Neural cell (in vitro differentiated cells): Measurements from ENCODE around the gene ICA1. TPM values are rescaled to one million over a fixed set of nuclear protein-coding genes. Genes with fewer than 3 reads are reported as not detected.

Experiments used
- H2AFZ ChIP-seq: fragments of 200-600, 300-800 bp; sonication (generic), shearing (Covaris generic); 2 replicates; pipeline ENCODE4 v1.6.0; 2014; ENCODE audit warnings: low read depth, mild to moderate bottlenecking, antibody characterized with exemption, low read length, moderate library complexity
- H3F3A ChIP-seq: fragments of 200-600 bp; shearing (Covaris generic); 2 replicates; pipeline ENCODE4 v1.6.1; 2016; ENCODE audit warnings: mild to moderate bottlenecking, moderate library complexity, mixed read lengths, antibody characterized with exemption, low read length; ENCODE audit not compliant: insufficient read depth, poor library complexity, severe bottlenecking
- H3K27ac ChIP-seq: fragments of 200-600, 300-800 bp; sonication (generic), shearing (Covaris generic); 2 replicates; pipeline ENCODE4 v1.5.1; 2014; ENCODE audit warnings: mild to moderate bottlenecking, low read length, moderate library complexity
- H3K27me3 ChIP-seq: fragments of 300-800, 200-600 bp; sonication (generic), shearing (Covaris generic); 2 replicates; pipeline ENCODE4 v1.6.0; 2014; ENCODE audit warnings: mild to moderate bottlenecking, low read depth, low read length, moderate library complexity; ENCODE audit not compliant: insufficient read depth
- H3K36me3 ChIP-seq: fragments of 300-800, 200-600 bp; sonication (generic), shearing (Covaris generic); 2 replicates; pipeline ENCODE4 v1.5.1; 2014; ENCODE audit warnings: mild to moderate bottlenecking, antibody characterized with exemption, low read length, moderate library complexity; ENCODE audit not compliant: insufficient read depth
- H3K4me2 ChIP-seq: fragments of 300-800, 200-600 bp; sonication (generic), shearing (Covaris generic); 2 replicates; pipeline ENCODE4 v1.6.0; 2014; ENCODE audit warnings: mild to moderate bottlenecking, low read length
- H3K4me3 ChIP-seq: fragments of 300-800, 200-600 bp; sonication (generic), shearing (Covaris generic); 2 replicates; pipeline ENCODE4 v1.5.1; 2014; ENCODE audit warnings: mild to moderate bottlenecking, low read length, moderate library complexity
- H3K79me2 ChIP-seq: fragments of 200-600 bp; shearing (Covaris generic); replicated peaks from 2 replicates; pipeline ENCODE4 v1.6.0; 2014; ENCODE audit warnings: mild to moderate bottlenecking, low read length, moderate library complexity; ENCODE audit not compliant: insufficient read depth
- H3K9ac ChIP-seq: fragments of 300-800, 200-600 bp; sonication (generic), shearing (Covaris generic); 2 replicates; pipeline ENCODE4 v1.6.1; 2016; ENCODE audit warnings: mild to moderate bottlenecking, low read length, mixed read lengths
- H3K9me2 ChIP-seq: fragments of 200-600 bp; shearing (Covaris generic); 2 replicates; pipeline ENCODE4 v1.6.1; 2016; ENCODE audit warnings: mild to moderate bottlenecking, low read length, mixed read lengths; ENCODE audit not compliant: insufficient read depth
- H3K9me3 ChIP-seq: fragments of 200-600, 300-800 bp; sonication (generic), shearing (Covaris generic); 2 replicates; pipeline ENCODE4 v1.6.1; 2016; ENCODE audit warnings: mild to moderate bottlenecking, mixed run types, low read length, moderate library complexity, mixed read lengths
- H4K20me1 ChIP-seq: fragments of 200-600 bp; shearing (Covaris generic); 2 replicates; pipeline ENCODE4 v1.6.1; 2016; ENCODE audit warnings: mild to moderate bottlenecking, mixed run types; ENCODE audit not compliant: insufficient read depth
- EP300 ChIP-seq: fragments of 450-650 bp; conservative IDR thresholded peaks from 2 replicates; pipeline ENCODE4 v1.6.1; 2014; ENCODE audit warnings: antibody characterized with exemption, mild to moderate bottlenecking, moderate library complexity; ENCODE audit not compliant: poor library complexity, severe bottlenecking
- EZH2 ChIP-seq: fragments of 200-600, 300-800 bp; shearing (Covaris generic), sonication (generic); IDR thresholded peaks from 2 replicates; pipeline ENCODE4 v1.6.1; 2014; ENCODE audit warnings: antibody characterized with exemption, low read length, borderline replicate concordance, mild to moderate bottlenecking; ENCODE audit not compliant: insufficient read depth, poor library complexity, severe bottlenecking
- MXI1 ChIP-seq: fragments of 450-650 bp; conservative IDR thresholded peaks from 2 replicates; pipeline ENCODE4 v1.6.1; 2014; ENCODE audit warnings: antibody characterized with exemption, mild to moderate bottlenecking; ENCODE audit not compliant: poor library complexity, severe bottlenecking
- POLR2AphosphoS5 ChIP-seq: IDR thresholded peaks from 2 replicates; pipeline ENCODE4 v1.6.1; 2012
- RAD21 ChIP-seq: fragments of 450-650 bp; conservative IDR thresholded peaks from 2 replicates; pipeline ENCODE4 v1.6.1; 2014; ENCODE audit warnings: antibody characterized with exemption, mild to moderate bottlenecking, moderate library complexity
- SMC3 ChIP-seq: fragments of 450-650 bp; conservative IDR thresholded peaks from 2 replicates; pipeline ENCODE4 v1.6.1; 2014; ENCODE audit warnings: antibody characterized with exemption, mild to moderate bottlenecking, moderate library complexity; ENCODE audit not compliant: poor library complexity
- TAF1 ChIP-seq: IDR thresholded peaks from 2 replicates; pipeline ENCODE4 v1.6.1; 2012; ENCODE audit warnings: low read depth
- polyA plus RNA-seq: library from polyadenylated mRNA; depleted of rRNA; stranded (reverse); fragments of >200 nt; gene quantifications from 2 replicates; pipeline ENCODE4 v1.2.3, GENCODE V29; 2014
- TF ChIP-seq, protein P1 (sequence below): IDR thresholded peaks from 2 replicates; pipeline ENCODE4 v1.6.1; 2012; ENCODE audit warnings: borderline replicate concordance
- TF ChIP-seq, protein P2 (sequence below): fragments of 450-650 bp; IDR thresholded peaks from 2 replicates; pipeline ENCODE4 v1.5.1; 2014; ENCODE audit warnings: antibody characterized with exemption, mild to moderate bottlenecking, moderate library complexity; ENCODE audit not compliant: poor library complexity, severe bottlenecking

ICA1 gene
- polyA plus RNA-seq, 1 donor from 2014 or later, result 18.6 TPM

DNA sequence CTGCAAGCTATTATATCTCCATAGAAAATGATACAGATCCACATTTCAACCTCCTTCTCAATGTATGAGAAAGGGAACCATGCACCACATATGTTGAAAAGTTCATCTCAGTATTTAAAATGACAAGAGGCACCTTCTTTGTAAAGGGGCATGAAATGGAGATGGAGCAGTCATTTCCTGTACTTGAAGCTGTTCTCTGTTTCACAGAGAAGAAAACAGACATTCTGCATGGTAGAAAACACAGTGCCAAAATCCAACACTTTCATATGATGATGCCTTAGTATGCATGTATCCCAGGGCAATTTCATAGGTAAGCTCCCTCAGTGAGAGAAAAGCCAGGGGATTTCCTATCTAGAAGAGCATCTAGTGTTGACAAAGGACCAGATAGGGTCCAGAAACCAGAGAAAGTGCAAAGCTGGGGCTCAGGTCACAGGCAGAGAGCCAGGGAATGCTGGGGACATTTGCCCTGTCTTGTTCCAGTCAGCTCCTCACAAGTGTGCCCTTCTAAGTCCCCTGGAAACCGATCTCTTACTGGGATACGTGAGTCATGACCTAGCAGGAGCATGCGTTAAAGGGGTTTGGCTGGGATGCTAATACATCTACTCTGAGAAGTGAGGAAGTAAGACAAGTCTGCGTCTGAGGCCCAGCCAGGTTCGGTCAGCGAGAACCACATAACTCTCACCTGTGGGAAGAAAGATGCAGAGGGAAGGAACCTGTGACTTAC is 118.7 kb downstream of the ICA1 start:
- Histone ChIP-seq H4K20me1 (no peaks in the 10 kb centered on the region), H3F3A (peaks cover 3% of the 10 kb centered on the region), H3K9me3 (no peaks in the 10 kb centered on the region), H3K4me2 (no peak overlapping the region), H3K79me2 (no peaks in the 10 kb centered on the region), H3K4me3 (no peak overlapping the region), H3K36me3 (no peaks in the 10 kb centered on the region), H3K27me3 (no peaks in the 10 kb centered on the region), H2AFZ (no peak overlapping the region), H3K9ac (no peak overlapping the region), H3K27ac (no peak overlapping the region), H3K9me2 (no peaks in the 10 kb centered on the region)
- TF ChIP-seq EP300, result no peak
- TF ChIP-seq RAD21, result no peak
- TF ChIP-seq, protein P1, sequence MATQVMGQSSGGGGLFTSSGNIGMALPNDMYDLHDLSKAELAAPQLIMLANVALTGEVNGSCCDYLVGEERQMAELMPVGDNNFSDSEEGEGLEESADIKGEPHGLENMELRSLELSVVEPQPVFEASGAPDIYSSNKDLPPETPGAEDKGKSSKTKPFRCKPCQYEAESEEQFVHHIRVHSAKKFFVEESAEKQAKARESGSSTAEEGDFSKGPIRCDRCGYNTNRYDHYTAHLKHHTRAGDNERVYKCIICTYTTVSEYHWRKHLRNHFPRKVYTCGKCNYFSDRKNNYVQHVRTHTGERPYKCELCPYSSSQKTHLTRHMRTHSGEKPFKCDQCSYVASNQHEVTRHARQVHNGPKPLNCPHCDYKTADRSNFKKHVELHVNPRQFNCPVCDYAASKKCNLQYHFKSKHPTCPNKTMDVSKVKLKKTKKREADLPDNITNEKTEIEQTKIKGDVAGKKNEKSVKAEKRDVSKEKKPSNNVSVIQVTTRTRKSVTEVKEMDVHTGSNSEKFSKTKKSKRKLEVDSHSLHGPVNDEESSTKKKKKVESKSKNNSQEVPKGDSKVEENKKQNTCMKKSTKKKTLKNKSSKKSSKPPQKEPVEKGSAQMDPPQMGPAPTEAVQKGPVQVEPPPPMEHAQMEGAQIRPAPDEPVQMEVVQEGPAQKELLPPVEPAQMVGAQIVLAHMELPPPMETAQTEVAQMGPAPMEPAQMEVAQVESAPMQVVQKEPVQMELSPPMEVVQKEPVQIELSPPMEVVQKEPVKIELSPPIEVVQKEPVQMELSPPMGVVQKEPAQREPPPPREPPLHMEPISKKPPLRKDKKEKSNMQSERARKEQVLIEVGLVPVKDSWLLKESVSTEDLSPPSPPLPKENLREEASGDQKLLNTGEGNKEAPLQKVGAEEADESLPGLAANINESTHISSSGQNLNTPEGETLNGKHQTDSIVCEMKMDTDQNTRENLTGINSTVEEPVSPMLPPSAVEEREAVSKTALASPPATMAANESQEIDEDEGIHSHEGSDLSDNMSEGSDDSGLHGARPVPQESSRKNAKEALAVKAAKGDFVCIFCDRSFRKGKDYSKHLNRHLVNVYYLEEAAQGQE, result no peak
- TF ChIP-seq MXI1, result no peak
- TF ChIP-seq POLR2AphosphoS5, result no peak
- TF ChIP-seq, protein P2, sequence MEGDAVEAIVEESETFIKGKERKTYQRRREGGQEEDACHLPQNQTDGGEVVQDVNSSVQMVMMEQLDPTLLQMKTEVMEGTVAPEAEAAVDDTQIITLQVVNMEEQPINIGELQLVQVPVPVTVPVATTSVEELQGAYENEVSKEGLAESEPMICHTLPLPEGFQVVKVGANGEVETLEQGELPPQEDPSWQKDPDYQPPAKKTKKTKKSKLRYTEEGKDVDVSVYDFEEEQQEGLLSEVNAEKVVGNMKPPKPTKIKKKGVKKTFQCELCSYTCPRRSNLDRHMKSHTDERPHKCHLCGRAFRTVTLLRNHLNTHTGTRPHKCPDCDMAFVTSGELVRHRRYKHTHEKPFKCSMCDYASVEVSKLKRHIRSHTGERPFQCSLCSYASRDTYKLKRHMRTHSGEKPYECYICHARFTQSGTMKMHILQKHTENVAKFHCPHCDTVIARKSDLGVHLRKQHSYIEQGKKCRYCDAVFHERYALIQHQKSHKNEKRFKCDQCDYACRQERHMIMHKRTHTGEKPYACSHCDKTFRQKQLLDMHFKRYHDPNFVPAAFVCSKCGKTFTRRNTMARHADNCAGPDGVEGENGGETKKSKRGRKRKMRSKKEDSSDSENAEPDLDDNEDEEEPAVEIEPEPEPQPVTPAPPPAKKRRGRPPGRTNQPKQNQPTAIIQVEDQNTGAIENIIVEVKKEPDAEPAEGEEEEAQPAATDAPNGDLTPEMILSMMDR, result no peak
- TF ChIP-seq TAF1, result no peak
- TF ChIP-seq EZH2, result no peak
- no peak for TF ChIP-seq SMC3

DNA sequence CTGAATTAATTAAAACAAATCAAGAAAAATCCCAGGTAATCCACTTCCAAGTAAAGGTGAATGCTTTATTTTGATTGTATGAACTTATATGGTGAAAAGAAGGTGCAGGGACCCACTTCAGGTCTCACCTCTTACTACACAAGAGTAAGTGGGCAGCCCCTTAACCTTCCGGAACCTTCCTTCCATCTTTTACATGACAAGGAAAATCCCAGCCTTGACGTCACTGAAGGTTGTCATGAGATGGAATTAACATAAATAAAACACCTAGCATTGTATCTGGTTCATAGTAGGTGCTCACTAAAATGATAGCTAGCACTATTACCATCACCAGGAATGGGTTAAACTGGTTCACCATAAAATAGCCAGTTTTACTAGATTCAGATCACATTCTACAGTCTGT is 119.5 kb downstream of the ICA1 start:
- H3K4me3 ChIP-seq, result no peak overlapping the region
- no peaks in the 10 kb centered on the region for H3K9me2 ChIP-seq
- no peaks in the 10 kb centered on the region for H3K79me2 ChIP-seq
- H3K9me3 ChIP-seq, result no peaks in the 10 kb centered on the region
- peaks cover 3% of the 10 kb centered on the region for H3F3A ChIP-seq
- no peak overlapping the region for H2AFZ ChIP-seq
- no peaks in the 10 kb centered on the region for H4K20me1 ChIP-seq
- no peaks in the 10 kb centered on the region for H3K36me3 ChIP-seq
- no peak overlapping the region for H3K9ac ChIP-seq
- no peaks in the 10 kb centered on the region for H3K27me3 ChIP-seq
- H3K27ac ChIP-seq, result no peak overlapping the region
- TF ChIP-seq, protein P1, result no peak
- TF ChIP-seq EZH2, result no peak
- no peak for TF ChIP-seq TAF1
- TF ChIP-seq, protein P2, result no peak
- H3K4me2 ChIP-seq, result no peak overlapping the region
